ENCODE results near the gene SHCBP1L.

GRCh38 chr1:182998482-182998881, 45.5 kb upstream of the SHCBP1L start:
- TF ChIP-seq POLR2AphosphoS5 (IDR thresholded peaks at IDR 0.05) = no peak
- no peak for TF ChIP-seq CTCF (IDR thresholded peaks at IDR 0.05; ENCODE audit: poor library complexity, severe bottlenecking)
- TF ChIP-seq REST (IDR thresholded peaks at IDR 0.05; ENCODE audit: borderline replicate concordance) = no peak
- TF ChIP-seq TAF1 (IDR thresholded peaks at IDR 0.05; ENCODE audit: low read depth) = no peak
- TF ChIP-seq RAD21 (conservative IDR thresholded peaks at IDR 0.05) = no peak
- no peak for TF ChIP-seq MXI1 (conservative IDR thresholded peaks at IDR 0.05; ENCODE audit: poor library complexity, severe bottlenecking)
- TF ChIP-seq EZH2 (IDR thresholded peaks at IDR 0.05; ENCODE audit: borderline replicate concordance, insufficient read depth, low read length, poor library complexity, severe bottlenecking) = no peak

Data from neural cell (in vitro differentiated cells).